ENCODE results near the gene RPS6KA2. TPM values are rescaled to one million over a fixed set of nuclear protein-coding genes. Genes with fewer than 3 reads are reported as not detected.

The RPS6KA2 gene
- total and polyA plus RNA-seq, 2 experiments from 2014 or later: 45.1 to 49.0 TPM

DNA sequence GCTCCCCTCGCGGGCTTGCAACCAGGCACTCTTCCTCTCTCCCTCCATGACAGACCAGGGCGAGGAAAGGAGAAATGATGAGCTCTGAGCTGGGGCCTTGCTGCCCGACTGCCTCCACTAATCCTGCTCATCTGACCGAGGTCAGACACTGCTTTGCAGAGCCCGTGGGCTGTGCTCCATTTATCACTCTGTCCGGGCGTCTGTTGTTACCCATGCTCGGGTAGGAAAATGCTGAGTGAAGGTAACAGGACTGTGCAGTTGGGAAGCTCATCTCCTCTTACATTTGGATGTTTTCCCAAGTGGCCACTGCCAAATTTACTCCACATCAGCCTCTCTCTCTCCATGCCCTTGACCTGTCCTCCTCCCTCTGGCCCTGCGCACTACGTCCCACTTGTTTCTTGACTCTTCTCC is 14.6 kb downstream of the RPS6KA2 start:
- Histone ChIP-seq H3K27me3 (replicated peaks; ENCODE audit: insufficient read depth) (no peaks in the 10 kb centered on the region), H3K27ac (no peak overlapping the region), H3K9me2 (ENCODE audit: insufficient read depth) (no peaks in the 10 kb centered on the region), H3K4me3 (no peak overlapping the region), H3K36me3 (ENCODE audit: low read depth) (no peaks in the 10 kb centered on the region), H2AFZ (no peak overlapping the region), H3F3A (ENCODE audit: insufficient read depth) (no peaks in the 10 kb centered on the region; the same call in 1 of the 2 replicates), H3K79me2 (ENCODE audit: insufficient read depth) (peaks cover 98% of the 10 kb centered on the region), H4K20me1 (ENCODE audit: insufficient read depth) (no peaks in the 10 kb centered on the region), H3K4me1 (ENCODE audit: insufficient read depth) (peaks cover 16% of the 10 kb centered on the region), H3K9me3 (ENCODE audit: low read depth) (no peaks in the 10 kb centered on the region), H3K9ac (no peak overlapping the region), H3K4me2 (ENCODE audit: unreplicated experiment) (no peak overlapping the region)
- no peak for DNase-seq
- no peak for TF ChIP-seq EZH2 (IDR thresholded peaks at IDR 0.05; ENCODE audit: insufficient read depth, poor library complexity, severe bottlenecking)
- no peak for TF ChIP-seq EZH2phosphoT487 (IDR thresholded peaks at IDR 0.05; ENCODE audit: insufficient read depth, low read depth)
- in situ Hi-C loops (cut with MboI): no loop called here
- WGBS, 2 experiments (ENCODE audit: low coverage in 1 of 2, low lambda C conversion rate in 2 of 2, missing lambda C conversion rate in 2 of 2): 82 to 93% methylated on average over 11 of the region's 11 CpGs

DNA sequence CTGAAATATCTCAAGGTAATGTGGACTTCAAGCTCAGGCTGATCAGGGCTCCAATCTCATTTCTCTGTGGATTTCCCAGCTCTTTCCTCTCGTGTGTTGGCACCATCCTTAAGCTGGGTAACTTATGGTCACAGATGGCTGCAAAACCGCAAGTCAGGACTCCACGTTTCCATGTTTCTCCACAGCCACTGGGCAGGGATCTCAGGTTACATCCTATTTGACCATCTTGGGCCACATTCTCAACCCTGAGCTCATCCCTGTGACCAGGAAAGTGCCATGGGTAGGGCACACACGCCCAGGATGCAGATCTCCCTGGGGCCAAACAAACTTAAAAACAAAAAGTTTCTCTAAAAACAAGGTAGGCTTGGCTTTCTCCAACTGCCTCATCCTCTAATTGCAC is 15.4 kb downstream of the RPS6KA2 start:
- Histone ChIP-seq H3K9me2 (ENCODE audit: insufficient read depth) (no peaks in the 10 kb centered on the region), H3K27ac (no peak overlapping the region), H3K9me3 (ENCODE audit: low read depth) (no peaks in the 10 kb centered on the region), H3K4me3 (no peak overlapping the region), H3K27me3 (replicated peaks; ENCODE audit: insufficient read depth) (no peaks in the 10 kb centered on the region), H3K4me2 (ENCODE audit: unreplicated experiment) (no peak overlapping the region), H2AFZ (no peak overlapping the region), H3F3A (ENCODE audit: insufficient read depth) (no peaks in the 10 kb centered on the region), H4K20me1 (ENCODE audit: insufficient read depth) (no peaks in the 10 kb centered on the region), H3K36me3 (ENCODE audit: low read depth) (no peaks in the 10 kb centered on the region), H3K9ac (no peak overlapping the region), H3K79me2 (ENCODE audit: insufficient read depth) (peaks cover 98% of the 10 kb centered on the region), H3K4me1 (ENCODE audit: insufficient read depth) (peaks cover 16% of the 10 kb centered on the region)
- TF ChIP-seq EZH2 (IDR thresholded peaks at IDR 0.05; ENCODE audit: insufficient read depth, poor library complexity, severe bottlenecking) (no peak), EZH2phosphoT487 (IDR thresholded peaks at IDR 0.05; ENCODE audit: insufficient read depth, low read depth) (no peak)
- in situ Hi-C loops (cut with MboI): no loop called here
- WGBS, 2 experiments (ENCODE audit: low coverage in 1 of 2, low lambda C conversion rate in 2 of 2, missing lambda C conversion rate in 2 of 2): 94 to 96% methylated on average over 4 of the region's 4 CpGs
- DNase-seq: no peak

DNA sequence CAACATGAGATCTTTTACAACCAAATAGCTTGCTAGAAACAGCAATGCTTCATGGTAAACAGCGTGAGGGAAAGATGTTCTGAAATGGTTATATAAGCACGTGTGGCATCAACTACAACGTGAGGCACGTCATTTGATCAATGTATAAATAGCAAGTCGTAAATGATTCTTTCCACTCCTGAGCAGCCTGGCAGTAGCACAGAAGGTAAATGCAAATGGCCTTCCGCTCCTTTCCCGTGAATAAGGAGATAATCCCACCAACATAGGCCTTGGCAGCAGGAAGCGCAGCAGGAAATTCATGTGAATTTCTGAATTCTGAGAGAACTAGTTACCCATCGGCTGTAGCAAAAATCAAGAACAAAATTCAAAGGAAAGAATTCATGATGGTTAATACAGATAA is 17.0 kb downstream of the RPS6KA2 start:
- H3K36me3 ChIP-seq (ENCODE audit: low read depth): no peaks in the 10 kb centered on the region
- in situ Hi-C loops (cut with MboI): no loop called here
- H3K27me3 ChIP-seq (replicated peaks; ENCODE audit: insufficient read depth): no peaks in the 10 kb centered on the region
- H4K20me1 ChIP-seq (ENCODE audit: insufficient read depth): no peaks in the 10 kb centered on the region
- no peak overlapping the region for H3K9ac ChIP-seq
- no peak overlapping the region for H3K4me2 ChIP-seq (ENCODE audit: unreplicated experiment)
- no peak overlapping the region for H2AFZ ChIP-seq
- DNase-seq: no peak
- 90 to 92% methylated on average over 9 of the region's 9 CpGs for WGBS, 2 experiments (ENCODE audit: low coverage in 1 of 2, low lambda C conversion rate in 2 of 2, missing lambda C conversion rate in 2 of 2)
- H3F3A ChIP-seq (ENCODE audit: insufficient read depth): no peaks in the 10 kb centered on the region
- H3K9me3 ChIP-seq (ENCODE audit: low read depth): no peaks in the 10 kb centered on the region
- no peak for TF ChIP-seq EZH2phosphoT487 (IDR thresholded peaks at IDR 0.05; ENCODE audit: insufficient read depth, low read depth)
- TF ChIP-seq EZH2 (IDR thresholded peaks at IDR 0.05; ENCODE audit: insufficient read depth, poor library complexity, severe bottlenecking): no peak
- H3K9me2 ChIP-seq (ENCODE audit: insufficient read depth): no peaks in the 10 kb centered on the region
- peaks cover 98% of the 10 kb centered on the region for H3K79me2 ChIP-seq (ENCODE audit: insufficient read depth)
- H3K4me3 ChIP-seq: no peak overlapping the region
- no peak overlapping the region for H3K27ac ChIP-seq
- peaks cover 13% of the 10 kb centered on the region for H3K4me1 ChIP-seq (ENCODE audit: insufficient read depth)

DNA sequence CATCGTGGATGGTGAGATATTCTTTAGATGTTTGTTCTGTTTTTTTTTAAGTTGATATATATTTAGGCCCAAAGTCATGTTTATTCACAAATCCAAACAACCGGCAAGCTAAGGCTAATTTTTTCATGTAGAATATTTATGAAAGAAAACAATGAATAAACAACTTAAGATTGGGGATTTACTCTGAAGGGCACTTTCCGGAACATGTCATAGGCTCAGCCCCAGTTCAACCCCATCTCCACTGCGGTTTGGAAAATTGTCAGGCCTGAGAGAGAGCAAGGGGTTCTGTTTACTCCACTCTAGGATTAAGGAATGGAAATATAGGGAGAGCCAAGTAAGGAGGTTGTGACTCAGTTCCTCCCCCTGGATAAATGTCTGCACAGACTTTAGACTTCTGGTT is 18.3 kb downstream of the RPS6KA2 start:
- H3F3A ChIP-seq (ENCODE audit: insufficient read depth): no peaks in the 10 kb centered on the region
- no peaks in the 10 kb centered on the region for H3K36me3 ChIP-seq (ENCODE audit: low read depth)
- no peak overlapping the region for H3K4me2 ChIP-seq (ENCODE audit: unreplicated experiment)
- no peak overlapping the region for H3K4me3 ChIP-seq
- no peak overlapping the region for H2AFZ ChIP-seq
- H3K79me2 ChIP-seq (ENCODE audit: insufficient read depth): peaks cover 98% of the 10 kb centered on the region
- in situ Hi-C loops (cut with MboI): no loop called here
- no peak overlapping the region for H3K9ac ChIP-seq
- no peak overlapping the region for H3K27ac ChIP-seq
- H3K27me3 ChIP-seq (replicated peaks; ENCODE audit: insufficient read depth): no peaks in the 10 kb centered on the region
- H3K9me2 ChIP-seq (ENCODE audit: insufficient read depth): no peaks in the 10 kb centered on the region
- no peaks in the 10 kb centered on the region for H4K20me1 ChIP-seq (ENCODE audit: insufficient read depth)
- TF ChIP-seq EZH2phosphoT487 (IDR thresholded peaks at IDR 0.05; ENCODE audit: insufficient read depth, low read depth): no peak
- no peak for TF ChIP-seq EZH2 (IDR thresholded peaks at IDR 0.05; ENCODE audit: insufficient read depth, poor library complexity, severe bottlenecking)
- WGBS, 2 experiments (ENCODE audit: low coverage in 1 of 2, low lambda C conversion rate in 2 of 2, missing lambda C conversion rate in 2 of 2): 79 to 84% methylated on average over 4 of the region's 4 CpGs
- no peaks in the 10 kb centered on the region for H3K9me3 ChIP-seq (ENCODE audit: low read depth)
- DNase-seq: peak; percentile 45
- peaks cover 9% of the 10 kb centered on the region; the same call in 1 of the 2 replicates for H3K4me1 ChIP-seq (ENCODE audit: insufficient read depth)

DNA sequence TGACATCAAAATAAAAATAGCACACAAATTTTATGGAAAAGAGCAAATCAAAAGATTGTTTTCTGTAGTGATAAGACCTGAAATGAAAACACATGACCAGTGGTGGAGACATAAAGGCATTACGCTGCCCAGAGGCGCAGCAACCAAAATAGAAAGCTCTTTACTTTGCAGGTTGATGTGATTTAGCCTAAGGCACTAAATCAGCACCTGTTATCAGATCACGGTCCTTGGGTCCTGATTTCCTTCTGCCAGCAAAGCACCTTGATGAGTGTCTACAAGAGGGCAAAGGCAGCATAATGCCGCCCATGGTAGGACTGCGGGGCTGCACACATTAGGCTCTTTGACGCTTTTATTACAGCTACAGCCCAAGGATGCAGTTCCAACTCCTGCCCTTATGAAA is 21.3 kb downstream of the RPS6KA2 start:
- 87% methylated on average over 6 of the region's 6 CpGs for WGBS, 2 experiments (ENCODE audit: low coverage in 1 of 2, low lambda C conversion rate in 2 of 2, missing lambda C conversion rate in 2 of 2)

More for the DNA sequence above, 21.3 kb downstream of the RPS6KA2 start:
- H4K20me1 ChIP-seq (ENCODE audit: insufficient read depth): no peaks in the 10 kb centered on the region
- TF ChIP-seq EZH2 (IDR thresholded peaks at IDR 0.05; ENCODE audit: insufficient read depth, poor library complexity, severe bottlenecking) (no peak), EZH2phosphoT487 (IDR thresholded peaks at IDR 0.05; ENCODE audit: insufficient read depth, low read depth) (no peak)
- no peaks in the 10 kb centered on the region for H3K9me2 ChIP-seq (ENCODE audit: insufficient read depth)
- H3K4me2 ChIP-seq (ENCODE audit: unreplicated experiment): no peak overlapping the region
- H3K79me2 ChIP-seq (ENCODE audit: insufficient read depth): peaks cover 98% of the 10 kb centered on the region
- H2AFZ ChIP-seq: no peak overlapping the region
- no peak overlapping the region for H3K27ac ChIP-seq
- DNase-seq: no peak
- peaks cover 14% of the 10 kb centered on the region; the same call in 1 of the 2 replicates for H3K4me1 ChIP-seq (ENCODE audit: insufficient read depth)
- no peak overlapping the region for H3K4me3 ChIP-seq
- 0 out of 2 replicates have a peak, but pooled peaks cover 1% of the 10 kb centered on the region for H3F3A ChIP-seq (ENCODE audit: insufficient read depth)
- H3K36me3 ChIP-seq (ENCODE audit: low read depth): no peaks in the 10 kb centered on the region
- in situ Hi-C loops (cut with MboI): no loop called here
- H3K9ac ChIP-seq: no peak overlapping the region
- H3K27me3 ChIP-seq (replicated peaks; ENCODE audit: insufficient read depth): no peaks in the 10 kb centered on the region
- no peaks in the 10 kb centered on the region for H3K9me3 ChIP-seq (ENCODE audit: low read depth)

All from GM23248 (cell line).